GM19468 (cell line): Measurements from ENCODE around the gene PI4K2B.
"Not testable (repeated sequence)": the region's sequence is repeated elsewhere in the genome, so short reads cannot be mapped to it uniquely, and the experiment has no call there.

Experiments
- ATAC-seq: cut with Tn5 transposase; IDR thresholded peaks from one replicate; pipeline ENCODE4 v1.9.1; 2021; ENCODE audit warnings: mild to moderate bottlenecking, moderate library complexity, moderate number of reproducible peaks; ENCODE audit not compliant: unreplicated experiment; ENCODE audit errors: extremely low read depth

PI4K2B gene

DNA sequence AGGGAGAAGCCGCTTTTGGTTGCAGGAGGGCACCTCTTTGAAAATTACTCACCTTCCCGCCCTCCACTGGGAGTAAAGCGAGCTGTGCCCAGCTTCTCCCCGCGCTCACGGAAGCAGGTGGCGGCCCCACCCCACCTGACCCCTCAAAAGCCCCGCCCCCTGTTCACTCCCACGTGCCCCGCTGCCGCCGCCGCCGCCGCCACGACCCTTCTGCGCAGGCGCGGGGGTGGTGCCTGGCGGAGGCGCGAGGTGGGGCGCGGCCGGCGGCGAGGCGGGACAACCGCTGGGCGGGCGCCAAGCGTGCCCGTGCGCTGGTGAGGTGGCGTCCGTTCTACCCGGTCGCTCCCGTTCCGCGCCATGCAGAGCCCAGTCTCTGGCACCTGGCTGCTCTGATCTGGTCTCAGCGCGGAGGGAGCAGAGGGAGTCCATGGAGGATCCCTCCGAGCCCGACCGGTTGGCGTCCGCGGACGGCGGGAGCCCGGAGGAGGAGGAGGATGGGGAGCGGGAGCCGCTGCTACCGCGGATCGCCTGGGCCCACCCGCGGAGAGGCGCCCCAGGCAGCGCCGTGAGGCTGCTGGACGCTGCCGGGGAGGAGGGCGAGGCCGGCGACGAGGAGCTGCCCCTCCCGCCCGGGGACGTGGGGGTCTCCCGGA is at the start of gene PI4K2B:
Gene PI4K2B, plus strand, starts transcription at position 297 of the 653 bp plus-strand sequence. Its CDS starts 131 bp downstream, at position 428.
- ATAC-seq = peak; percentile 71

DNA sequence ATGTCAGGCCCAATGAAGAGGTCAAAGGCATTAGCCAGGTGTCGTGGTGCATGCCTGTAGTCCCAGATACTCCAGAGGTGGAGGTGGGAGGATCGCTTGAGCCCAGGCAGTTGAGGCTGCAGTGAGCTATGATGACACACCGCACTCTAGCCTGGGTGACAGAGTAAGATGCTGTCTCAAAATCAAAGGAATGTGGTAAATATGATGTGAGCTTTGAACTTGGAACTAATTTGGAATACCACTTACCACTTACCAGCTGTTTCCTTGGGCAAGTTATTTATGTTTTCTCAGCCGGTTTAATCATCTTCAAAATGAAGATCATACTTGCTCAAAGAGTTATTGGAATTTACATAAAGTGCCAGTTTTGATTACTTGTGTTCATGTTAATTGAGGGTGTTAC is 49.8 kb upstream of the PI4K2B start:
- no peak for ATAC-seq

DNA sequence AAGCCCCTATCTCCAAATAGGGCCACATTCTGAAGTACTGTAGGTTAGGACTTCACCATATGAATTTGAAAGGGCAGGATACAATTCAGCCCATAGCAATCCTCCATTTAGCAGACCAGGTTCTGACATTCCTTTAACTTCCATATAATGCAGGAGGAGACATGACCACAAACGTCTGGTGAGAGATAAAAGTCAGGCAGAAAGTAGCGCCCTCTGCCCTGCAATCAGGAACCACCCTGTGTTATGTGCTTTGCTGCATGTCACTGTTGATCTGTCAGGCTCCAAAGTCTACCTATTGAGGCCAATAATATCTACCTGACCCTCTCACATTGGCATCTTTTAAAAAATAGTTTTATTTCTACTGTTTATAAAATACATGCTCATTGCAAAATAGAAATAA is 43.4 kb upstream of the PI4K2B start:
- ATAC-seq = no peak

DNA sequence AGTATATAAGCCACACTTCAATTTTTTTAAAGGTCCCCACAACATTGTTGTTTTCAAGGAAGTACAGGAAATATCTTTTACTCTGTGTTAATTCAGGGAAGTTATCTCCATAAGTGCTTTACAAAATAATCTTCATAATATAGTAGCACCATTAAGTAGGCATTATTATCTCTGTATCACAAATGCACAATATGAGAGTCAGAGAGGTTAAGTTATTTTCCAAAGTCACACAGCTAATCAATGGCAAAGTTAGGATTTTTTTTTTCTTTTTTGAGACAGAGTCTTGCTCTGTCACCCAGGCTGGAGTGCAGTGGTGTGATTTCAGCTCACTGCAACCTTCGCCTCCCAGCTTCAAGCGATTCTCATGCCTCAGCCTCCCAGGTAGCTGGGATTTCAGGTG is 35.1 kb upstream of the PI4K2B start:
- no peak for ATAC-seq

DNA sequence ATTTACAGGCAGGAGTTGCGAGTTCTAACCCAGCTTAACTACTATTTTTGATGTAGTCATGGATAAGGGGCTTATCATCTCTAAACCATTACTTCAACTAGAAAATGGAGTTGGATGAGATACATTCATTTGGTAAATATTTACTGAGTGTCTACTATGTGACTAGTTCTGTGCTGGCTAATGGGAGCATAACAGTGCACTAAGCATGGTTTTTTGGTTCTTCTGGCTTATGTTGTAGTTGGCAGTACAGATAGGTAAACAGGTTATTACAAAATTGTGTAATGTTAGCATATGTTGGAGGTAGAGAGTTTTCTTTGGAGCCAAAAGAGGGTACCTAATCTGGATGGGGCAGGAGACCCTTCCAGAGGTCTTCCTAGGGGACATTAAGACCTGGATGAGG is 25.8 kb upstream of the PI4K2B start:
- no peak for ATAC-seq

DNA sequence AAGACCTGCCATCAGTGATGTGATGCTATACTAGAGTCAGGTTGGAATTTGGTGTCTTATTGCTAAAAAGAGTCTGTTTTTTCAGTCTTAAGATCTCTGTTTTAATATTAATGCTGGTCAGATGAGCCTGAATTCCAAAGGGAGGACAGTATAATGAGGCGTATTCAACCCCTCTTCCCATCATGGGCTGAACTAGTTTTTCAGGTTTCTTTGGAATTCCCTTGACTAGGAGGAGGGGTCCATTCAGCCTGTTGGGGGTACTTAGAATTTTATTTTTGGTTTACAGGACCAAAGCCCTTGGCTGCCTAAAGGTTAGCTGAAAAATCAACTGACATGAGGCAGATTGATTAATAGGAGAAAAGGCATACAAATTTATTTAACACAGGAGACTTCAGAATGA is 24.1 kb upstream of the PI4K2B start:
- ATAC-seq = no peak

DNA sequence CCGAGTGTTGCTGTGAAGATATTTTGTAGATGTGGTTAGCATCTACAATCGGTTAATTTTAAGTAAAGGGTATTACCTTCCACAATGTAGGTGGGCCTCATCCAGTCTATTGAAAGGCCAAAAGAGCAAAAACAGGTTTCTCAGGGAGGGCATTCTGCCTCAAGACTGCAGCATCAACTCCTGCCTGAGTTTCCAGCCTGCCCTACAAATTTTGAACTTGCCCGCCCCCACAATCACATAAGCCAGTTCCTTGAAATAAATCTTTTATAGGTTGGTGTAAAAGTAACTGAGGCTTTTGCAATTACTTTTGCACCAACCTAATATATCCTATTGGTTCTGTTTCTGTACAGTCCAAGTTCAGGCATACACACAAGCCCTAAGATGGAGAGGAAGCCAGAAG is 22.1 kb upstream of the PI4K2B start:
- no peak for ATAC-seq

DNA sequence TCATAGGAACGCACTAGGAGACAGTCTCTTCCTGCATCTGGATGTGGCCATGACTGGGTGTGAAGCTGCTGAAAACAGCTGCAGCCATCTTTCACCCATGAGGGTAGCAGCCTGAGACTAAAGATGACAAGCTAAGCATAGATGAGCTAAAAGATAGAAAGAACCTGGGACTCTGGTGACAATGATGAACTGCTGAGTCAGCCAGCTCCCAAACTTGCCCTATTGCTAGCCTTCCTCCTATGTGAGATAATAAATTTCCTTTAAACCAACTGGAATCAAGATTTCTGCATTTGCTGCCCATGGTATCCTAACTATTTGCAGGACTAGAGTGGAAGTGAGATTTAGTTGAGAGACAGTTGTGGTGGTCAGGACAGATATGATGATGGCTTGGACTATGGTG is 21.0 kb upstream of the PI4K2B start:
- no peak for ATAC-seq

DNA sequence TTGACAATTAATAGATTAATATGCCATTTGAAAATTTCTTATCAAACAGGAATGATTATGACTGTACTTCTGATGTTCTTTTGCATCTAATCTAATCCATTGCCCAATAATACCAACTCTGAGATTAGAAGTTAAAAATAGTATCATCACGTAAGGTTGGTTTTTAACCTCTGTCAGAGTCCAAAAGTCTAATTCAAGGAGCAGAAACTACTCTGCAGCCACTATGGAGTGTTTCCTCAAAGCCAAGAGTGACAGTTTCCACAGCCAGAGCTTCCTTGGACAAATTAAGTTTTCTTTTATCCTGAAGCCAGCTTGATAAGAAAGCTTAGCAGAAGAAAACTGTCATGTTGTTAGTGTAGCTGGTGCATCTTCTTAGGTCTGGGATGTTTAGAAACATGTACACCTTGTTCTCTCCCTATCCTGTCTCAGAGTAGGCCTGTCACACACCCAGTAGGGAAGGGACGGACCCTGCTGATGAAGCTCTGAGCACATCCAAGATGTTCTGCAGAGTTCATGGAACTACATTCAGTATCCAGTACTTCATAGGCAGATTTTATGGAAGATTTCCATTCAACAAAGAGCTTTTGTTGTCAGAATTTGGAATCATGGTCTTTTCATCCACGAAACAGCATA is 20.4 kb upstream of the PI4K2B start:
- no peak for ATAC-seq

DNA sequence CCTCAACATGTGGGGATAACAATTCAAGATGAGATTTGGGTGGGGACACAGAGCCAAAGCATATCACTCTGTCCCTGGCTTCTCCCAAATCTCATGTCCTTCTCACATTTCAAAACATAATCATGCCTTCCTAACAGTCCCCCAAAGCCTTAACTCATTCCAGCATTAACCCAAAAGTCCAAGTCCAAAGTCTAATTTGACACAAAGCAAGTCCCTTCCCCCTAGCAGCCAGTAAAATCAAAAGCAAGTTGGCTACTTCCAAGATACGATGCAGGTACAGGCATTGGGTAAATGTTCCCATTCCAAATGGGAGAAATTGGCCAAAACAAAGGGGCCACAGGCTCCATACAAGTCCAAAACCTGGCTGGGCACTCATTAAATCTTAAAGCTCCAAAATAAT is 19.1 kb upstream of the PI4K2B start:
- not testable (repeated sequence) for ATAC-seq

DNA sequence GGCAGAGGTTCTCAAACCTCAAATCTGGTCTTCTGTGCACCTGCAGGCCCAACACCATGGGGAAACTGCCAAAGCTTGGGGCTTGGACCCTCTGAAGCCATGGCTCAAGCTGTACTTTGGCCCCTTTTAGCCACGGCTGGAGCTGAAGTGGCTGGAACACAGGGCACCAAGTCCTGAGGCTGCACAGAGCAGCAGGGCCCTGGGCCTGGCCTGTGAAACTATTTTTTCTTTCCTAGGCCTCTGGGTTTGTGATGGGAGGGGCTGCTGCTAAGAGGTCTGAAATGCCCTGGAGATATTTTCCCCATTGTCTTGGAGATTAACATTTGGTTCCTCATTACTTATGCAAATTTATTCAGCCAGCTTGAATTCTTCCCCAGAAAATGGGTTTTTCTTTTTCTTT is 18.3 kb upstream of the PI4K2B start:
- ATAC-seq = no peak

DNA sequence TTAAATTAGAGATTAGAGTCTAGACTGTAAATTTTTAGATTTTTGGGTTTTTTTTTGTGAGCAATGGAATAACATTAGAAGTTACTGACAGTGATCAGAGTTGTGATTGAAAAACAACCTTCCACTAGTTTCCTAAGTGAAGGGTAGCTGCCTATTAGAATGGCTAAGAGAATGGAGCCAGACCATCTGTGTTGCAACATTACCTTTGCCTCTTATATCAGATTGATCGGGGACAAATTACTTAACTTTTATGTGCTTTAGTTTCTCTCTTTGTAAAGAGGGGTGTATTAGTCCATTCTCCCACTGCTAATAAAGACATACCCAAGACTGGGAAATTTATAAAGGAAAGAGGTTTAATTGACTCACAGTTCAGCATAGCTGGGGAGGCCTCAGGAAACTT is 12.5 kb upstream of the PI4K2B start:
- ATAC-seq = no peak

DNA sequence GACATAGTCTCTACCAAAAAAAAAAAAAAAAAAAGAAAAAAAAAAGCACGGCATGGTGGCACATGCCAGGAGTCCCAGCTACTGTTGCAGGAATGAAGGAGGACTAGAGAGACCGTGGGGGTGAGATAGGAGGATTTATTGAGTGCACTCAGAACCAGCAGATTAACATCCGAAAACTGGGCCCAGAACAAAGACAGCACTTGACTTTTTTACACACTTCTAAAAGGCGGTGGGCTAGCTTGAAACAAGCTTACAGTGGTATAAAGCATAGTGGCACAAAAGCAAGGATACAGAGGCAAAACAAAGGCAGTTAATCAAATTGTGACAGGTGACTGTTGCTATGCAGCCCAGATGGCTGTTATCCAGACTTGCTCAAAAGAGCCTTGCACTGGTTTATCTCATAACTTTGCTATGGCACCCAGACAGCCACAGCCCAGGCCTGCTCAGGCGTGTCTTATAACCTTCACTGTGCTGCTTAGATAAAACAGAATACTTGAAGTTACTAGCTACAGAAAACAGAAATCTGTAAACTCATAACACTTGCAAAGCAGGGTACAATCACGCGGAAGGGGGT is 9.9 kb upstream of the PI4K2B start:
- ATAC-seq = no peak

DNA sequence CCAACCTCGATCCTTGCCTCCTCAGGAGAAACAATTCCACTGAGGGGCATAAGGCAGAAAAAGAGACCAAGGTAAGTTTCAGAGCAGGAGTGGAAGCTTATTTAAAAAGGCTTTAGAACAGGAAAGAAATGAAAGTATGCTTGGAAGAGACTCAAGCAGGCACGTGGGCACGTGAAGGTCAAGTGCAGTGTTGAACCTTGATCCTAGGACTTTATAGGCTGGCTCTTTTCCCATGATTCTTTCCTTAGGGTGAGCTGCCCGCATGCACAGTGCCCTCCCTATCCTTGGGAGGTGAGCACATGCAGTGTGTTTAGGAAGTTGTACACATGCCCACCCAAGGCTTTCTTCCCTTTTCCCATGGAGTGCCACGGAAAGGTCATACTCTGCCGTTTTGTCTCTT is 4.0 kb upstream of the PI4K2B start:
- ATAC-seq = no peak

DNA sequence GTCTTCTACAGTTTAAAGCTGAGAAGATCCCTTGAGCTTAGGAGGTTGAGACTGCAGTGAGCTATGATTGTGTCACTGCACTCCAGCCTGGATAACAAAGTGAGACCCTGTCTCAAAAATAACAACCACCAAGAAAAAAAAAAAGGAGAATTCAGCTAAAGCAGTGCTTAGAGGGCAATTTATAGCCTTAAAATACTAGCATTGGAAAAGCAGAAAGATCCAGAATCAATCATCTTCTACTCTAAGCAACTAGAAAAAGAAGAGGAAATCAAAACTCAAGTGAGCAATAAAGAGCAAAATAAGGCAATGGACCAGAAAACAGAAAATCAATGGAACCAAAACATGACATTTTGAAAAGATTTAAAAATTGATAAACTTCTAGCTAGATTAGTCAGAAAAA is 639 bp upstream of the PI4K2B start:
- no peak for ATAC-seq

DNA sequence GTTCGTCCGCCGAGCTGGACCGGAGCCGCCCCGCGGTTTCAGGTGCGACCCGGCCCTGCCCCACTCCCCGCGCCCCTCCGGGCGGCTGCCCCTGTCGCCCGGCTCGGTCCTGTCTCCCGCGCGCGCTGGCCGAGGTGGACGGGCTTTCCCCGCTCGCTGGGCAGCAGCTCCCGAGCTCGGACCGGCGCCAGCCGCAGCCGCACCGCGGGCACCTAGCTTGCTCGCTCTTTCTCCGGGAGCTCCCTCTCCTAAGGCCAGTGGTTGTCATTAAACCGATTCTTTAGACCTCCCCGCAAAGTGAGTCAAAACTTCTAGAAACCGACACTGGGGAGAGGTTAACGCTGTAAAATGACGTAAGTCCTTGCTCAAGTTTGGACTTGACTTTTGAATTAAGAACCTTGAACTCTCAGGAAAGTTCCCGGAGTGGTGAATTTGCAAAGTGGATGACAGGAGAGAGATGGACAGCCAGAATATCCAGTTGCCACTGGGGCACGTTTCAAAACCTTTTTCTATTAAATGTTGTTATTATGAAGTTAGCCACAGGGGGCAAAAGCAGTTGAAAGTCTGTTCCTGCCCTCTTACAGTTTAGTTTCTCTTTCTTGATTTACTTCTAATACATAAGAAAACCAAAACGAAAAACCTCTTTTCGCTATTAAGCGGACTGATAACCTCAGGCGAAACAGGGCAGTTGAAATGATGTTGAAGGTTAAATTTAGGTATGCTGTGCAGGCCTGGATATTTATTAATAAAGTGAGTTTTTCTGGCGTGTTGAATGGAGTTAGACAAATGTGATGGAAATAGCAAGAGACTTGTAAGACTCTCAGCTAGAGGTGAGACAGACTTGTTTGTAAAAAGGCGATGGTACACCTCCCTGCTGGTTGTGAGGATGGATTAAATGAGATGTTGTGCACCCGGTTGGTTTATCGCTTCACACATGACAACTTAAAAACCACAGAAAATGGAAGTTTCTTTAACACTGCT is 847 bp downstream of the PI4K2B start:
- peak; percentile 46 for ATAC-seq

DNA sequence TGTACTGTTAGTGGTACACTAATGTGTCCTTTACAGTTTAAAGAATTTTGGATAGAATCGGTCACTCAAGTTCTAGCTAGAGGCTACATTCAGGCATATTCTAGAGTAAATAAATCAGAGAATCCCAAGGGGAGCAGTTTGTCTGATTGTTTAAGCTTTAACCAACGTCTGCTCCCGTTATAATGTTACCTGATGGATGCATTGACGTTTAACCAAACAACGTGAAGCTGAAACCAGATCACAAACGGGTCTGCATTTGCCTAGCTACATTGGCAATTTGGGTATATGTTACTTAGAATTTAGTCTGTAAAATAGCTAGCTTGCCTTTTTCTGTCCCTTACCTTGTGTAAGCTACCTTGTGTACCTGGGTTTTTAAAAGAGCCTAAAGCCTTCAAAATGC is 1.6 kb downstream of the PI4K2B start:
- no peak for ATAC-seq

DNA sequence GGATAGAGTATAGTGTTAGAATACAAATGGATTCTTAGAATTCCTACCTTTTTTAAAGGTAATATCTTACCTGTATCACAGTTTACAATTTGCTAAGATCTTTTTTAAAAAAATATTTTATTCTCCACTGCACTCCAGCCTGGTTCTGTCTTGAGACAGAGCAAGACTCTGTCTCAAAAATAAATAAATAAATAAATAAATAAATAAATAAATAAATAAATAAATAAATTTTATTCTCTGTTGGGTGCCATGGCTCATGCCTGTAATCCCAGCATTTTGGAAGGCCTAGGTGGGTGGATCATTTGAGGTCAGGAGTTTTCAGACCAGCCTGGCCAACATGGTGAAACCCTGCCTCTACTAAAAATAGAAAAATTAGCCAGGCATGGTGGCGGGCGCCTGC is 2.2 kb downstream of the PI4K2B start:
- not testable (repeated sequence) for ATAC-seq

DNA sequence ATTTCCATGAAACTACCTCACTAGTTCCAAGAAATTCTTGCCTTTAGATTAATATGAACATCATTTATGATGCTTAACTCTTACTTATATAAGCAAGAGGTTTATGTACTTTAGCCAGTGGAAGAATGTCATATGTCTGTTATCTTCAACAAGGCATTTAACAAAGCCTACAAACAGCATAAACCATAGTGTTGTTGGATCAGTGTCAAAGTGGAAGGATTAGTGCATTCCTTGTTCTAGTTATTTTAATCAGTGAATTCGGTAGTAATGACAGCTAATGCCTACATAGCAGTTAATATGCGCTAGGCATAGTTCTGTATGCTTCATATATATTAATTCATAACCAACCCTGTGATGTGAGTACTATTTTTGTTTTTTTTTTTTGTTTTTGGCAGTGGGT is 3.1 kb downstream of the PI4K2B start:
- no peak for ATAC-seq

DNA sequence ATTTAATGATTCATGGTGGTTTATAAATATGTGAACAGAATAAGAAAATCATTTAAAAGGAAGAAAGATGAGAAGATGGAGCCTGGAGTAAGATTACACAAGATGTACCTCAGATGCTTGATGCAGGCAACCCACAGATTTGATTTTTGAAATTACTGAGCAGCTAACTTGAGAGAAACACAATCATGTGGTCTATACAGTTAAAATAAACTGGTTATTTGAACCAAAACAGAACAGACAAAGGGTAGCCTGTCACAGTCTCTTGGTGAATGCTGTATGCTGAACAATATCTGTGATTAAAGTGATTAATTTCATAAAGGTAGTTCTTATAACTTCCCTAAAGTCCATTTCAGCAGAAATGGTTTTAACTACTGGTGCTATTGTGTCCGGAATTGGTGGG is 4.2 kb downstream of the PI4K2B start:
- no peak for ATAC-seq

DNA sequence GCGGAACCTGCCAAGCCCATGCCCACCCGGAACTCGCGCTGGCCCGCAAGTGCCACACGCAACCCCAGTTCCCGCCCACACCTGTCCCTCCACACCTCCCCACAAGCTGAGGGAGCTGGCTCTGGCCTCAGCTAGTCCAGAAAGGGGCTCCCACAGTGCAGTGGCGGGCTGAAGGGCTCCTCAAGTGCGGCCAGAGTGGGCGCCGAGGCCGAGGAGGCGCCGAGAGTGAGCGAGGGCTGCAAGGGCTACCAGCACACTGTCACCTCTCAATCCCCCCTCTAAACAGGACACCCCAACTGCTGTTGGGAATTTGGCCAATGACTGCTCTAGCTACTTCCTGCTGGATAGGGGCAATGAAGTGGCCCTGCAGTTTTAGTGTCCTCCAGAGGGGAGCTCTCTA is 5.7 kb downstream of the PI4K2B start:
- not testable (repeated sequence) for ATAC-seq
